Mesenchymal stem cell (in vitro differentiated cells and primary cell): ENCODE data around the gene PYCR2.
"Not testable (repeated sequence)": the region's sequence is repeated elsewhere in the genome, so short reads cannot be mapped to it uniquely, and the experiment has no call there.

Source experiments
- DNase-seq: peaks from one replicate; pipeline ENCODE4 v3.0.0-alpha.2; 2013
- H2AFZ ChIP-seq: one replicate; pipeline ENCODE4 v1.6.1; 2013; ENCODE audit warnings: low read depth, mild to moderate bottlenecking, control low read depth, inconsistent platforms, low read length, moderate library complexity
- H2AK5ac ChIP-seq: 2 replicates; pipeline ENCODE4 v1.6.1; 2013; ENCODE audit warnings: low read length, moderate library complexity, mild to moderate bottlenecking, inconsistent platforms; ENCODE audit not compliant: severe bottlenecking
- H2BK120ac ChIP-seq: one replicate; pipeline ENCODE4 v1.6.1; 2013; ENCODE audit warnings: low read depth, mild to moderate bottlenecking, inconsistent platforms, low read length, moderate library complexity
- H2BK12ac ChIP-seq, 2 experiments: one replicate each; pipeline ENCODE4 v1.6.1; 2013; ENCODE audit warnings: inconsistent platforms in 2 of 2, low read length in 2 of 2, mild to moderate bottlenecking in 2 of 2, moderate library complexity in 2 of 2, control low read depth in 1 of 2
- H2BK15ac ChIP-seq: one replicate; pipeline ENCODE4 v1.6.1; 2013; ENCODE audit warnings: mild to moderate bottlenecking, low read depth, inconsistent platforms; ENCODE audit not compliant: poor library complexity, severe bottlenecking
- H2BK5ac ChIP-seq: 2 replicates; pipeline ENCODE4 v1.6.1; 2013; ENCODE audit warnings: low read depth, mild to moderate bottlenecking, low read length, control low read depth, inconsistent platforms; ENCODE audit not compliant: poor library complexity, severe bottlenecking
- H3K14ac ChIP-seq, 2 experiments: one replicate each; pipeline ENCODE4 v1.6.1; 2013; ENCODE audit warnings: inconsistent platforms in 2 of 2, low read length in 2 of 2, control low read depth in 1 of 2, mild to moderate bottlenecking in 1 of 2, moderate library complexity in 1 of 2
- H3K18ac ChIP-seq, 2 experiments: one replicate each; pipeline ENCODE4 v1.6.1; 2013; ENCODE audit warnings: inconsistent platforms in 2 of 2, low read length in 2 of 2, control low read depth in 1 of 2, low read depth in 1 of 2, mild to moderate bottlenecking in 1 of 2
- H3K23ac ChIP-seq, 2 experiments: one replicate each; pipeline ENCODE4 v1.6.1; 2013; ENCODE audit warnings: inconsistent platforms in 2 of 2, low read length in 2 of 2, mild to moderate bottlenecking in 2 of 2, moderate library complexity in 2 of 2, control low read depth in 1 of 2
- H3K27ac ChIP-seq: 2 replicates; pipeline ENCODE4 v1.5.1; 2013; ENCODE audit warnings: mild to moderate bottlenecking, moderate library complexity, low read length, control low read depth, inconsistent platforms; ENCODE audit not compliant: poor library complexity, severe bottlenecking
- H3K27me3 ChIP-seq, 2 experiments: 2 replicates each; pipeline versions ENCODE4 v1.6.1 to v1.7.0; 2013; ENCODE audit warnings: low read length in 2 of 2, mild to moderate bottlenecking in 2 of 2, moderate library complexity in 2 of 2, control low read depth in 1 of 2, inconsistent platforms in 1 of 2; ENCODE audit not compliant: control insufficient read depth in 1 of 2, insufficient read depth in 1 of 2
- H3K36me3 ChIP-seq, 2 experiments: 2 replicates each; pipeline versions ENCODE4 v1.6.1 to v1.7.0; 2013; ENCODE audit warnings: low read length in 2 of 2, control low read depth in 1 of 2, inconsistent platforms in 1 of 2, low read depth in 1 of 2, mild to moderate bottlenecking in 1 of 2; ENCODE audit not compliant: insufficient read depth in 2 of 2, control insufficient read depth in 1 of 2
- H3K4ac ChIP-seq, 2 experiments: one replicate each; pipeline ENCODE4 v1.6.1; 2013; ENCODE audit warnings: inconsistent platforms in 2 of 2, low read length in 2 of 2, mild to moderate bottlenecking in 2 of 2, moderate library complexity in 2 of 2, control low read depth in 1 of 2, low read depth in 1 of 2
- H3K4me1 ChIP-seq: 2 replicates; pipeline ENCODE4 v1.6.1; 2013; ENCODE audit warnings: low read depth, low read length, control low read depth; ENCODE audit not compliant: control insufficient read depth, insufficient read depth
- H3K4me2 ChIP-seq: 2 replicates; pipeline ENCODE4 v1.6.1; 2013; ENCODE audit warnings: low read length, mild to moderate bottlenecking, inconsistent platforms; ENCODE audit not compliant: poor library complexity, severe bottlenecking
- H3K4me3 ChIP-seq, 2 experiments: 2 replicates each; pipeline versions ENCODE4 v1.5.1 to v1.7.0; 2013; ENCODE audit warnings: low read length in 2 of 2, mild to moderate bottlenecking in 2 of 2, control low read depth in 1 of 2, low read depth in 1 of 2; ENCODE audit not compliant: insufficient read depth in 1 of 2
- H3K79me1 ChIP-seq: replicated peaks from 2 replicates; pipeline ENCODE4 v1.6.1; 2013; ENCODE audit warnings: mild to moderate bottlenecking, control low read depth, low read length, inconsistent platforms; ENCODE audit not compliant: poor library complexity, severe bottlenecking
- H3K9ac ChIP-seq: 2 replicates; pipeline ENCODE4 v1.7.0; 2013; ENCODE audit warnings: mild to moderate bottlenecking, low read length, moderate library complexity
- H3K9me3 ChIP-seq: 2 replicates; pipeline ENCODE4 v1.7.0; 2013; ENCODE audit warnings: mild to moderate bottlenecking, low read length; ENCODE audit not compliant: control insufficient read depth
- H4K8ac ChIP-seq: one replicate; pipeline ENCODE4 v1.6.1; 2013; ENCODE audit warnings: inconsistent platforms, mild to moderate bottlenecking, low read length, moderate library complexity
- H4K91ac ChIP-seq: one replicate; pipeline ENCODE4 v1.6.1; 2013; ENCODE audit warnings: mild to moderate bottlenecking, low read length, inconsistent platforms
- WGBS: methylation state at CpG from one replicate; pipeline ENCODE4 v1.1.7; 2013; ENCODE audit warnings: mixed read lengths; 5-methylcytosine and 5-hydroxymethylcytosine counted together

The PYCR2 gene

DNA sequence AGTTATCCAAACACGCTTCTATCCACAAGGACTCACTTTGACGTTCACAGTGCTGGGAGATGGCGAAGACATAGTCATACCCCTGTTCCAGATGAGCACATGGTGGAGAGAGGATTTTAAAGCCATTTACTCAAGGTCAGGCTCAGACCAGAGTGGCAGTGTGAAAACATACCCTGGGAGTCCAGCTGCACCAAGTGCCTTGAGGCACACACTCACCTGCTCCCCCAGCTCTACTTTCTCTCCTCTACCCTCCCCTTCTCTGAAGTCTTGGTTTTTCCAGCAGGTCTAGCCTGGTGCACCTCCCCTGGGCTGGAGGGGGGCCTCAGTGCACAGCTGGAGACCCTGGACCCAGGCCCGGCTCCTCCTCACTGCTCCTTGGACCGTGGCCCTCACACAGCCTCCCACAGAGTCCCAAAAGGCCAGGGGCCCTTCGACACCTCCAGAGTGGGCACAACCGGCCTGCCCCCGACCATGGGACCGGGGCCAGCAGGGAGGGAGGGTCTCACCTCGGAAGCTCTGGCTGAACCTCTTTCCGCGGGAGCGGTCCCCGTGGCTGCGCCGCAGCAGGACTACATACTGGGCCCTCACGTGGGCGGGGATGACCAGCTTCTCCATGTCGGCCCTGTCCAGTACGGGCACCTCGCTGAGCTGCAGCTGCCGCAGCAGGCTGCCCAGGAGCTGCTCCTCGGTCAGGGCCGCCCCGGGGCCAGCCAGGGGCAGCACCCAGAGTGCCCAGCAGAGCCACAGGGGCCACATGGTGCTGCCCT, 16.5 kb upstream of the PYCR2 start:
- DNase-seq: no peak
- 93% methylated on average over 25 of the region's 25 CpGs for WGBS
- H3K18ac ChIP-seq: no peak overlapping the region
- no peak overlapping the region for H2BK120ac ChIP-seq
- no peak overlapping the region for H3K14ac ChIP-seq
- H4K91ac ChIP-seq: no peak overlapping the region
- H3K27me3 ChIP-seq: peaks cover 0 to 22% of the 10 kb centered on the region in 2 experiments
- no peak overlapping the region for H2BK15ac ChIP-seq
- no peak overlapping the region for H2AK5ac ChIP-seq
- no peak overlapping the region for H3K4me3 ChIP-seq
- no peak overlapping the region for H3K4ac ChIP-seq
- no peaks in the 10 kb centered on the region for H3K9me3 ChIP-seq
- no peak overlapping the region for H3K27ac ChIP-seq
- H3K79me1 ChIP-seq: no peaks in the 10 kb centered on the region
- no peak overlapping the region for H2BK12ac ChIP-seq
- no peak overlapping the region for H2BK5ac ChIP-seq
- H3K36me3 ChIP-seq: no peaks in the 10 kb centered on the region
- H4K8ac ChIP-seq: no peak overlapping the region
- no peak overlapping the region for H3K4me2 ChIP-seq
- H3K23ac ChIP-seq: peak overlapping the region in 1 of 2 experiments; percentile 9
- no peak overlapping the region for H3K9ac ChIP-seq
- no peak overlapping the region for H2AFZ ChIP-seq
- H3K4me1 ChIP-seq: peaks cover 2% of the 10 kb centered on the region

DNA sequence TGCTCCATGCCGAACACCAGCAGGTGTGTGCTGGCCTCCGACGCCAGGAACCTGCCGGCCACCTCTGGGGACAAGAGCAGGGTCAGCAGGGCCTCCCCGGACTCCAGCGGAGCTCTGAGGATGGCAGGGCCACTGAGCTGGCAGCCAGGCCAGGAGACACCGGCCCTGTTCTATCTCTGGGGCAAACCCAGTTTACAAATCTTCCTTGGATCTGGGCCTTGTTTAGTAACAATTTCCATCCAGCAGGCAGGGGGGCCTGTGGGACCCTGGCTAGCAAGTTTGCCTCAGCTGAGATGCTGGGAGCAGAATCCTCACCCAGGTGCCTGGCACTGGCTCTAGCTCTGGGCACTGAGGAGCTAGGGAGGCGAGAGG, 15.9 kb upstream of the PYCR2 start:
- not testable (repeated sequence) for H2BK120ac ChIP-seq, H3K4me1 ChIP-seq, H2AFZ ChIP-seq, H3K23ac ChIP-seq, H3K18ac ChIP-seq, DNase-seq, H2AK5ac ChIP-seq, H3K9me3 ChIP-seq, H3K27ac ChIP-seq, H3K9ac ChIP-seq, H3K4me2 ChIP-seq, H3K79me1 ChIP-seq, H3K4ac ChIP-seq, H4K91ac ChIP-seq, H4K8ac ChIP-seq, H2BK5ac ChIP-seq, H2BK12ac ChIP-seq, H3K14ac ChIP-seq, H3K4me3 ChIP-seq, H3K36me3 ChIP-seq
- Histone ChIP-seq H2BK15ac (peak overlapping the region; percentile 65), H3K27me3 (peaks cover 0 to 20% of the 10 kb centered on the region in 2 experiments)
- WGBS: 67% methylated on average over 8 of the region's 8 CpGs

DNA sequence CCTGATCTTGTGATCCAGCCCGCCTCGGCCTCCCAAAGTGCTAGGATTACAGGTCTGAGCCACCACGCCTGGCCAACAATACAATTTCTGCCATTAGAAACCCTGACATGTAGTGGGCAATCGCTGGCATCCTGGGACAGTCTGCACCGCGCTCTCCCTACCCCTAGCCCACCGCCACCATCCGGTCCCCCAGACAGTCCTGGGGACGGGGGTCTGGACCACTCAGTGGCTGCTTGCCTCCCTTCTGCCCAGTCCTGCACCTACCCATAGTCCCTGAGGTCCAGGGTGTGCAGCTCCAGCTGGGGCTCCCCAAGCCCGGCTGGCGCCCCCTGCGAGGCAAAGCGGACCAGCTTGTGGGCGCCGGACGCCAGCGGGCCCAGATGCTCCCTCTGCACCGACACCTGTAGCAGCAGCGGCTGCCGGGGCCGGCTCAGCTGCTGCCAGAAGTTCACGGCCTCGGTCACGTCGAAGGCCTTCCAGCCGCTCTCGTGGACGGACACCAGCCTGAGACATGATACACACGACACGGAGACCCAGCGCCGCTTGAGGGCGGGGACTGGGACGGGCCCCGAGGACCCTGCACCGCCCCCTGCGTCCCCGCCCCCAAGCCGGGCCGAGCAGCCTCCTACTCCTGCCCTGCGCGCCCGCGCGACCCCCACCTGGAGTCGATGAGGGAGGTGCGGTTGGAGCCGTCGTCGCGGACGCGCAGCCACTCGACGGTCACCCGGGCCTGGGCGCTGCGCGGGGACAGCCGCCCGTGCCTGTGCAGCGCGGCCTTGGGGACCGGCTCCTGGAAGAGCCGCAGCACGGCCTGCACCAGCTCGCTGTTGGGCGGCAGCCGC, 15.3 kb upstream of the PYCR2 start:
- H2BK5ac ChIP-seq, H3K18ac ChIP-seq, H3K4ac ChIP-seq, DNase-seq, H3K4me1 ChIP-seq, H2AFZ ChIP-seq, H3K36me3 ChIP-seq, H4K91ac ChIP-seq, H2BK12ac ChIP-seq, H3K23ac ChIP-seq, H3K27ac ChIP-seq, H3K79me1 ChIP-seq, H3K9me3 ChIP-seq, H3K9ac ChIP-seq, H2BK15ac ChIP-seq, H3K4me3 ChIP-seq, H2AK5ac ChIP-seq, H2BK120ac ChIP-seq, H3K14ac ChIP-seq: not testable (repeated sequence)
- Histone ChIP-seq H3K4me2 (peak overlapping the region; percentile 21), H3K27me3 (peaks cover 0 to 14% of the 10 kb centered on the region in 2 experiments), H4K8ac (peak overlapping the region; percentile 53)
- 75% methylated on average over 14 of the region's 69 CpGs for WGBS
